ENCODE measurements around the gene ENKD1.

ENKD1 gene

DNA sequence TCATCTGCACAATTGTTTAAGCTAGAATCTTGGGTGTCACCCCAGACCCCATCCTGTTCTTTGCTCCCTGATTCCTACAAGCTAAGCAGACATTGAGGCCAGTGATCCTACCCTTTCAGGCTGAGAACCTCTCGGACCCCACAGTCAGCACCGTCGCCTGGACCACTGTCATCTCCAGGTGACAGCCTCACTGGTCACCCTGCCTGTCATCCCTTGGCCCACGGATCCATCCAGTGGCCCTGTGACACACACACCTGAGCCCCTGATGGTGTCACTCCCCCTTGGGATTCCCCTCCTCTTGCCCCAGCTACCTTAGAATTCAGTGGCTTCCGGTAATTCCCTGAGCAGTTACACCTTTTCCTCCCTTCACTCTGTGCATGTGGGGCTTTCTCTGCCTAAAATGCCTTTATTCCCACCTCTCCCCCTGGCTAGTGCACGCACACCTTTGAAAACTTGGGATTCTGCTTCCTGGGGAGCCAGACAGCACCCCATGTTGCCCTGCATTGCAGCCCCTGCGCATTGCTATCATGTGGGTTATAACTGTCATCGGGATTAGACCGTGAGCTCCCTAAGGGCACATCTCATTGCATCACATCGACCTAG is 3.0 kb upstream of the ENKD1 start:
- no peaks in the 10 kb centered on the region for H3K9me3 ChIP-seq (replicated peaks in 1 of 11)
- H3K4me3 ChIP-seq = no peak overlapping the region
- H3K27ac ChIP-seq = no peak overlapping the region; a peak in 1 of 22 replicates
- no peaks in the 10 kb centered on the region for H3K36me3 ChIP-seq
- peak overlapping the region in 4 of 11 experiments; percentile 93 to 99 (median 96); a peak in 4 of 22 replicates for H3K4me2 ChIP-seq
- peaks cover 55 to 68% (median 64%) of the 10 kb centered on the region in 10 experiments for H3K4me1 ChIP-seq
- peaks cover 0 to 4% (median 0%) of the 10 kb centered on the region in 11 experiments; a peak in 2 of 22 replicates for H4K20me1 ChIP-seq
- no peaks in the 10 kb centered on the region for H3K27me3 ChIP-seq
- peak overlapping the region in 4 of 11 experiments; percentile 13 to 96 (median 37); a peak in 5 of 22 replicates for H3K9ac ChIP-seq
- TF ChIP-seq Cebpa-rat (IDR thresholded peaks at IDR 0.05) = no peak

DNA sequence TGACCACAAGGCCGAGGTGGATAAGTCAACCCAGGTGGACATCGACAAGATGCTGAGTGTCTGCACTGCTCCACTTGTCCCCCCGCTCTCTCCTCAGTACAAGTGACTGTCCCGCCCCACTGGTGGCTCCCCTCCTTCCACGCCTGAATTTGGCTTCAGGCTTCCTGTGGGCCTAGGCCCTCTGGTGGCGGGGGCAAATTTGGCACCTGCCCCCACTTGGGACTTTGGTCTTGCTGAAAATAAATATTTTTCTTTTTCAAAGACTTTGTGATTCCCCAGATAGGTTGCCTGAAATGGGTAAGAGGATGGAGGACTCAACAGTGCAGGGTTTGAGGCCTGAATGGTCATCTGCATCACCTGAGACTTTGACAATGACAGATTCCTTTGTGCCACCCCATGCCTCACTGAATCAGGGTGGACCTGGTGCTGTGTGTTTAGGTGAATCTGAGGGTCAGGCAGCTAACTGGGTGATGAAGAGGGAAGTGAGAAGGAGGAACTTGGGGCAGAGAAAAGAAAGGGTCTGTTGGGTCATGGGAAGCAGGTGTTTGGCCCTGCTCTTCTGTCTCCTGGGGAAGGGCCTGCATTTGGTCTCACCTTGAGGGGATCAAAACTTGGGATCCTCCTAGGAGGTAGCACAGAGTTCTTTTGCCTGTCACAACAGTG is 2.1 kb upstream of the ENKD1 start:
- Histone ChIP-seq H3K4me1 (peaks cover 48 to 68% (median 56%) of the 10 kb centered on the region in 10 experiments), H3K27ac (peak overlapping the region in 6 of 11 experiments; percentile 20 to 96 (median 38); a peak in 11 of 22 replicates), H3K4me3 (no peak overlapping the region), H3K4me2 (peak overlapping the region; percentile 65 to 99 (median 95)), H3K27me3 (no peaks in the 10 kb centered on the region), H3K36me3 (peaks cover 0 to 4% (median 0%) of the 10 kb centered on the region in 11 experiments; a peak in 1 of 22 replicates), H3K9ac (peak overlapping the region in 10 of 11 experiments; percentile 13 to 96 (median 34); a peak in 13 of 22 replicates), H3K9me3 (replicated peaks in 1 of 11) (no peaks in the 10 kb centered on the region), H4K20me1 (peaks cover 0 to 6% (median 0%) of the 10 kb centered on the region in 11 experiments; a peak in 5 of 22 replicates)
- TF ChIP-seq Cebpa-rat (IDR thresholded peaks at IDR 0.05) = no peak

DNA sequence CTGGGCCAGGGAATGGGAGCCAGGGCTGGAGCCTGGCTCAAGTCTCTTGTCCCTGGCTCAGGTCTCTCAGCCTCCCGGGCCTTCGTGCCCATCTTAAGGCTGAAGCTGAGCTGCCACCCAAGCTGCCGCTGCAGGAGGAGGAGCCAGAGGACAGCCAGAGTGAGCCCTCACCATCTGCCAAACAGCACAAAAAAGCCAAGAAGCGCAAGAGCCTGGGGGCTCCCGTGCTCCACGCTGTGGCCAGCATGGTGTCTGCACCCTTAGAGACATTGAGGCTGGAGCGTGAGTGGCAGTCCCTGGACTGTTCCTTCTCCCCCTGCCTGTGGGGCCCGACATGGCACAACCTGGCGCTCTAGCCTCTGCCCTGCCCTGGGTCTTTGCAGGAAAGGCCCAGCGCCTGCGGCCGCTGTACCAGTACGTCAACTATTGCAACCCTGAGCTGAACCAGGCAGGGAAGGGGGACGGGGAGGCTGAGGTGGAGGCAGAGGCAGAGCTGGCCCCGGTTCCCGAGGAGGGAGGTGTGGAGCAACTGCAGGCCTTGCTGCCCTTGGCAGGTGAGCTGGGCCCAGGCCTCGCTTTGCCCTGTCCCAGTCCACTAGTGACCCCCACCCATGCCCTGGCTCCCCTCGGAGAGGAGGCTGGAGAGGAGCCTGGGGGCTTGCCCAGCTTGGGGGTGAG is 1.4 kb upstream of the ENKD1 start:
- Histone ChIP-seq H3K4me3 (peak overlapping the region; percentile 66 to 82 (median 76)), H3K4me1 (peaks cover 42 to 67% (median 52%) of the 10 kb centered on the region in 10 experiments), H3K9ac (peak overlapping the region; percentile 87 to 98 (median 91)), H3K9me3 (replicated peaks in 1 of 11) (no peaks in the 10 kb centered on the region), H3K27ac (peak overlapping the region in 10 of 11 experiments; percentile 86 to 96 (median 94); a peak in 21 of 22 replicates), H3K36me3 (peaks cover 0 to 11% (median 5%) of the 10 kb centered on the region in 11 experiments; a peak in 13 of 22 replicates), H4K20me1 (peaks cover 0 to 11% (median 5%) of the 10 kb centered on the region in 11 experiments; a peak in 7 of 22 replicates), H3K27me3 (no peaks in the 10 kb centered on the region), H3K4me2 (peak overlapping the region; percentile 88 to 99 (median 95))
- no peak for TF ChIP-seq Cebpa-rat (IDR thresholded peaks at IDR 0.05)

DNA sequence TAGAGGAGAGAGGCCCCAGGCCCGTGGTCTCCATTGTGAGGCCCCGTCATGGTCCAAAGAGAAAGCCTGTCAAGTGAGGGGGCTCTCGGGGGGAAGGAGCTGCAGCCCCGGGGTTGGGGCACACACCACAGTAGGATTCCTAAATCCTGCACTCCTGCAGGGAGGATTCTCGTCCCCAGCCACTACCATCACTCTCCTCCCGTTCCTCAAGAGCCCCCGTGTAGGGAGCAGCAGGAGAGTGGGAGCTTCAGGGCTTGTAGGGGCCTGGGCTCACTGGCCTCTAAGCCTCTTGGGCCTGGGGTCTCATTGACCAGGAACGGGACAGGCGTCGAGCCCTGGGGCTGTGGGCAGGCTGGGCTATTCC is 885 bp upstream of the ENKD1 start:
- Histone ChIP-seq H3K9ac (peak overlapping the region; percentile 87 to 98 (median 91)), H3K4me1 (peaks cover 36 to 62% (median 47%) of the 10 kb centered on the region in 10 experiments), H3K4me3 (peak overlapping the region; percentile 66 to 82 (median 76)), H3K4me2 (peak overlapping the region; percentile 88 to 99 (median 95)), H3K9me3 (replicated peaks in 1 of 11) (no peaks in the 10 kb centered on the region), H3K27me3 (no peaks in the 10 kb centered on the region), H4K20me1 (peaks cover 0 to 17% (median 8%) of the 10 kb centered on the region in 11 experiments; a peak in 7 of 22 replicates), H3K27ac (peak overlapping the region; percentile 86 to 98 (median 94)), H3K36me3 (peaks cover 4 to 16% (median 9%) of the 10 kb centered on the region in 11 experiments; a peak in 13 of 22 replicates)
- no peak for TF ChIP-seq Cebpa-rat (IDR thresholded peaks at IDR 0.05)

DNA sequence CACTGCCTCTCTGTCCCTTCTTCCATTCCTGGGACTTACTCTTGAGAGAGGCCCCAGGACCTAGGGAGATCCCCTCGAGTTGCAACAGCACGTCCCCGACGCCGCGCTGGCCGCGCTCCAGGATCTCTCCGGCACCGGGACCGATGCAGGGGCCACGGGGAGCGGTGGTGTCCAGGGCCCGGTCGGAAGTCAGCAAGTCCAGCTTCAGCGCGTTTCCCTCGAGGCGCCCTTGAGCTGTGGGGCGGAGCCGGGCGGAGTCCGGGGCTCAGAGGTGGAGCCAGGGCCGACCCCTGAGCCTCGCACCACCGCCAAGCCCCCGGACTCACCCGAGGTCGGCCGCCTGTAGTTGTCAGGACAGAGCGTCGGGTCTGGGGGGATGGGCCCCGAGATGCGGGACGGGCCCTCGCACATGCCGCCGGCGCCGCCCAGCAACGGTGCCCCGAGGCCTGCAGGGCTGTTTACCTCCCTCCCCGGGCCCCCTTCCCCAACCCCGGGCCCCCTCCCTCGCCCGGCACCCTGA is 458 bp downstream of the ENKD1 start:
- H3K4me2 ChIP-seq = peak overlapping the region; percentile 88 to 99 (median 95)
- TF ChIP-seq Cebpa-rat (IDR thresholded peaks at IDR 0.05) = no peak
- H3K4me3 ChIP-seq = peak overlapping the region; percentile 66 to 82 (median 76)
- H3K9me3 ChIP-seq (replicated peaks in 1 of 11) = no peaks in the 10 kb centered on the region
- peak overlapping the region; percentile 87 to 98 (median 91) for H3K9ac ChIP-seq
- H3K4me1 ChIP-seq = peaks cover 45 to 70% (median 53%) of the 10 kb centered on the region in 10 experiments
- peak overlapping the region in 10 of 11 experiments; percentile 86 to 96 (median 94); a peak in 20 of 22 replicates for H3K27ac ChIP-seq
- peaks cover 6 to 23% (median 14%) of the 10 kb centered on the region in 11 experiments; a peak in 13 of 22 replicates for H3K36me3 ChIP-seq
- H4K20me1 ChIP-seq = peaks cover 0 to 30% (median 8%) of the 10 kb centered on the region in 11 experiments; a peak in 10 of 22 replicates
- H3K27me3 ChIP-seq = no peaks in the 10 kb centered on the region

DNA sequence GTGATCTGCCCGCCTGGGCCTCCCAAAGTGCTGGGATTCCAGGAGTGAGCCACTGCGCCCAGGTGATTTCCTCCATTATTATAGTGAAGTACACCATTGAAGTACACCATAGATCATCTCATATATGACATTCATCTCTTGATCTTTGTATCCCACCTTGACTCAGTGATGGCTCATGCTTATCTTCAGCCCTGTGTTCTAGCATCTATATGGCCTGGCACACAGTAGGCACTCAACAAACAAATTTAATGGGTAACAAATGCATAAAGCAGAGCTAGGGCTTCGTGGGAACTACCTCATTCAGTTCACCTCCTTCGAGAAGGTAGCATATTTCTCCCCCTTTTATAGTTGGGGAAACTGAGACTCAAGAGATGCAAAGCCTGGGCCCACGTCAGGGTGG is 952 bp downstream of the ENKD1 start:
- TF ChIP-seq Cebpa-rat (IDR thresholded peaks at IDR 0.05) = no peak
- peaks cover 6 to 23% (median 14%) of the 10 kb centered on the region in 11 experiments; a peak in 13 of 22 replicates for H3K36me3 ChIP-seq
- peaks cover 0 to 32% (median 8%) of the 10 kb centered on the region in 11 experiments; a peak in 10 of 22 replicates for H4K20me1 ChIP-seq
- H3K4me1 ChIP-seq = peaks cover 48 to 73% (median 55%) of the 10 kb centered on the region in 10 experiments
- H3K9ac ChIP-seq = peak overlapping the region; percentile 87 to 98 (median 91); a peak in 21 of 22 replicates
- H3K4me2 ChIP-seq = peak overlapping the region; percentile 88 to 99 (median 95)
- peak overlapping the region; percentile 66 to 82 (median 76) for H3K4me3 ChIP-seq
- H3K9me3 ChIP-seq (replicated peaks in 1 of 11) = no peaks in the 10 kb centered on the region
- H3K27ac ChIP-seq = peak overlapping the region in 9 of 11 experiments; percentile 86 to 96 (median 94); a peak in 13 of 22 replicates
- no peaks in the 10 kb centered on the region for H3K27me3 ChIP-seq

DNA sequence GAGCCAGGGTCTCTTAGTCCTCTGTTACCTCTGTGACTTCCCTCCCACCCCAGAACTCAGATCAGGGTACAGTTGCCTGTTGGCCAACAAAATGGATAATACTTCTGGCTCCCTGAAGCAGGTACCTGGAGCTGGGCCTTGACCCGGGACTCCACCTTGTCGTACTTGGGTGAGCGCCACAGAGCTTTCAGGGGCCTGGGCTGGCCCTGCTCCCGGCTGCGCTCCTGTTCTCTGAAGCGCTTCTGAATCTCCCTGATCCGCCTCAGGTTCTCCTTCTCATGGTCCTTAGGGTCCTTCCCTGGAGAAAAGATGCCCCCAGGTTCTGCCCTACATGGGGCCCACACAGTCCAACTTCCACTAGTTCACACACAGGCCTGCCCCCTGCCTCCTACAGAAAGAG is 1.7 kb downstream of the ENKD1 start:
- H3K4me3 ChIP-seq = no peak overlapping the region
- H4K20me1 ChIP-seq = peaks cover 0 to 32% (median 8%) of the 10 kb centered on the region in 11 experiments; a peak in 12 of 22 replicates
- no peaks in the 10 kb centered on the region for H3K27me3 ChIP-seq
- H3K27ac ChIP-seq = no peak overlapping the region
- H3K4me2 ChIP-seq = peak overlapping the region in 8 of 11 experiments; percentile 13 to 99 (median 92); a peak in 9 of 22 replicates
- H3K9ac ChIP-seq = peak overlapping the region in 6 of 11 experiments; percentile 2 to 87 (median 25); a peak in 3 of 22 replicates
- peaks cover 6 to 23% (median 14%) of the 10 kb centered on the region in 11 experiments; a peak in 13 of 22 replicates for H3K36me3 ChIP-seq
- H3K9me3 ChIP-seq (replicated peaks in 1 of 11) = no peaks in the 10 kb centered on the region
- H3K4me1 ChIP-seq = peaks cover 48 to 73% (median 55%) of the 10 kb centered on the region in 10 experiments
- TF ChIP-seq Cebpa-rat (IDR thresholded peaks at IDR 0.05) = no peak

DNA sequence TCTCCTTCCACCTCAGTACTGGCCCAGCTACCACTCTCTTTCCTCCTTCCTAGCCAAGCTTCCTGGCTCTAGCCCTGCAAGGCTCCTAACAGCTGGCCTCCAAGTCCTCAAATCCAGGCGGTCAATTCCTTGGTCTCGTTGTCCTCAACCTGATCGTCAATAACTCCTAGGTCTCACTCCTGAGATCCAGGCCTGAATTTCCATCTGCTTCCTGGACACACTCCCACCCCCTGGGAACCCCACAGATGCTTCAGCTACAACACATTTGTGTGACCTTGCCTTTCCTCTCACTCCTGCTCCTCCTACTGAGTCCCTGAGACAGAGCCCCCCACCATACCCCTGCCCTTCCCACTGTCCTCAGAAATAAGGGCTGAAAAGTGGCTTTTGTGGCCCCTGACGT is 2.3 kb downstream of the ENKD1 start:
- Histone ChIP-seq H3K4me2 (peak overlapping the region in 4 of 11 experiments; percentile 1 to 93 (median 26); a peak in 1 of 22 replicates), H3K9ac (peak overlapping the region in 5 of 11 experiments; percentile 2 to 33 (median 22); a peak in 2 of 22 replicates), H3K27me3 (no peaks in the 10 kb centered on the region), H3K4me3 (no peak overlapping the region), H3K9me3 (replicated peaks in 1 of 11) (no peaks in the 10 kb centered on the region), H4K20me1 (peaks cover 0 to 37% (median 9%) of the 10 kb centered on the region in 11 experiments; a peak in 17 of 22 replicates), H3K4me1 (peaks cover 49 to 71% (median 56%) of the 10 kb centered on the region in 10 experiments), H3K36me3 (peaks cover 6 to 23% (median 14%) of the 10 kb centered on the region in 11 experiments; a peak in 13 of 22 replicates), H3K27ac (no peak overlapping the region)
- TF ChIP-seq Cebpa-rat (IDR thresholded peaks at IDR 0.05) = no peak
